ENCODE results near the gene GADD45B.

- no peak for TF ChIP-seq SMC3 (conservative IDR thresholded peaks at IDR 0.05; ENCODE audit: poor library complexity)
- TF ChIP-seq EZH2 (IDR thresholded peaks at IDR 0.05; ENCODE audit: borderline replicate concordance, insufficient read depth, low read length, poor library complexity, severe bottlenecking), result no peak
- no peak for TF ChIP-seq MXI1 (conservative IDR thresholded peaks at IDR 0.05; ENCODE audit: poor library complexity, severe bottlenecking)
- no peak for TF ChIP-seq CTCF (IDR thresholded peaks at IDR 0.05; ENCODE audit: poor library complexity, severe bottlenecking)
- no peak for TF ChIP-seq TAF1 (IDR thresholded peaks at IDR 0.05; ENCODE audit: low read depth)
These were observed 11.5 kb upstream of the GADD45B start for GRCh38 chr19:2464389-2464788.

Data from neural cell (in vitro differentiated cells).